NT2/D1 (cell line): ENCODE results near the gene DCHS1.

Experiments
- DNase-seq: peaks from one replicate; pipeline ENCODE4 v3.0.0-alpha.2; 2011; ENCODE audit warnings: low read depth, low spot score
- H3K27me3 ChIP-seq: 2 replicates; pipeline ENCODE4 v1.6.0; 2011; ENCODE audit warnings: mild to moderate bottlenecking; ENCODE audit not compliant: insufficient read length, insufficient read depth
- H3K36me3 ChIP-seq: 2 replicates; pipeline ENCODE4 v1.6.1; 2011; ENCODE audit warnings: mild to moderate bottlenecking, low read length, mixed read lengths; ENCODE audit not compliant: insufficient read depth, insufficient read length
- H3K4me1 ChIP-seq: 2 replicates; pipeline ENCODE4 v1.5.1; 2011; ENCODE audit not compliant: insufficient read depth, insufficient read length
- H3K4me3 ChIP-seq: 2 replicates; pipeline ENCODE4 v1.5.1; 2011; ENCODE audit warnings: low read depth; ENCODE audit not compliant: insufficient read length
- H3K9ac ChIP-seq: 2 replicates; pipeline ENCODE4 v1.6.0; 2011; ENCODE audit warnings: low read depth; ENCODE audit not compliant: insufficient read length
- H3K9me3 ChIP-seq: 2 replicates; pipeline ENCODE4 v1.5.1; 2011; ENCODE audit warnings: mild to moderate bottlenecking, low read length; ENCODE audit not compliant: insufficient read depth
- SUZ12 ChIP-seq: IDR thresholded peaks from 2 replicates; pipeline ENCODE4 v1.6.1; 2011; ENCODE audit not compliant: insufficient read length, insufficient read depth; ENCODE audit errors: extremely low read depth
- YY1 ChIP-seq: IDR thresholded peaks from 2 replicates; pipeline ENCODE4 v1.6.1; 2011; ENCODE audit not compliant: insufficient read length, insufficient read depth
- ZNF274 ChIP-seq: IDR thresholded peaks from 2 replicates; pipeline ENCODE4 v1.6.1; 2011; ENCODE audit warnings: mild to moderate bottlenecking, low read depth, low read length

DCHS1 gene

GRCh38 chr11:6681949-6682348, 26.3 kb upstream of the DCHS1 start:
- TF ChIP-seq YY1 (no peak), ZNF274 (no peak), SUZ12 (no peak)
- peak overlapping the region; percentile 99 for H3K4me3 ChIP-seq
- H3K4me1 ChIP-seq, result no peaks in the 10 kb centered on the region
- peaks cover 5% of the 10 kb centered on the region; the same call in 1 of the 2 replicates for H3K9me3 ChIP-seq
- peaks cover 26% of the 10 kb centered on the region for H3K36me3 ChIP-seq
- no peak for DNase-seq
- no peaks in the 10 kb centered on the region for H3K27me3 ChIP-seq
- H3K9ac ChIP-seq, result peak overlapping the region; percentile 99

GRCh38 chr11:6681505-6681904, 25.9 kb upstream of the DCHS1 start:
- Histone ChIP-seq H3K9ac (no peak overlapping the region), H3K4me1 (no peaks in the 10 kb centered on the region), H3K36me3 (peaks cover 26% of the 10 kb centered on the region), H3K4me3 (no peak overlapping the region), H3K27me3 (no peaks in the 10 kb centered on the region), H3K9me3 (0 out of 2 replicates have a peak, but pooled peaks cover under 1% of the 10 kb centered on the region)
- no peak for TF ChIP-seq SUZ12
- no peak for TF ChIP-seq YY1
- TF ChIP-seq ZNF274, result no peak
- DNase-seq, result no peak

- H3K4me1 ChIP-seq, result no peaks in the 10 kb centered on the region
- H3K9me3 ChIP-seq, result no peaks in the 10 kb centered on the region
- no peak overlapping the region for H3K4me3 ChIP-seq
- peaks cover 20% of the 10 kb centered on the region for H3K36me3 ChIP-seq
- TF ChIP-seq SUZ12 (no peak), ZNF274 (no peak), YY1 (no peak)
- H3K27me3 ChIP-seq, result no peaks in the 10 kb centered on the region
- no peak overlapping the region for H3K9ac ChIP-seq
- DNase-seq, result no peak
Observed at GRCh38 chr11:6677018-6677417, 21.4 kb upstream of the DCHS1 start.

- H3K27me3 ChIP-seq, result no peaks in the 10 kb centered on the region
- H3K4me3 ChIP-seq, result no peak overlapping the region
- H3K4me1 ChIP-seq, result no peaks in the 10 kb centered on the region
- H3K36me3 ChIP-seq, result no peaks in the 10 kb centered on the region
- no peaks in the 10 kb centered on the region for H3K9me3 ChIP-seq
- no peak overlapping the region for H3K9ac ChIP-seq
- no peak for DNase-seq
- TF ChIP-seq ZNF274 (no peak), YY1 (no peak), SUZ12 (no peak)
Observed at GRCh38 chr11:6674862-6675261, 19.3 kb upstream of the DCHS1 start.

- Histone ChIP-seq H3K36me3 (no peaks in the 10 kb centered on the region), H3K9me3 (no peaks in the 10 kb centered on the region), H3K27me3 (no peaks in the 10 kb centered on the region), H3K4me3 (no peak overlapping the region), H3K4me1 (no peaks in the 10 kb centered on the region), H3K9ac (no peak overlapping the region)
- DNase-seq, result no peak
- TF ChIP-seq ZNF274 (no peak), YY1 (no peak), SUZ12 (no peak)
Observed at GRCh38 chr11:6674219-6674597, 18.6 kb upstream of the DCHS1 start.

DNA sequence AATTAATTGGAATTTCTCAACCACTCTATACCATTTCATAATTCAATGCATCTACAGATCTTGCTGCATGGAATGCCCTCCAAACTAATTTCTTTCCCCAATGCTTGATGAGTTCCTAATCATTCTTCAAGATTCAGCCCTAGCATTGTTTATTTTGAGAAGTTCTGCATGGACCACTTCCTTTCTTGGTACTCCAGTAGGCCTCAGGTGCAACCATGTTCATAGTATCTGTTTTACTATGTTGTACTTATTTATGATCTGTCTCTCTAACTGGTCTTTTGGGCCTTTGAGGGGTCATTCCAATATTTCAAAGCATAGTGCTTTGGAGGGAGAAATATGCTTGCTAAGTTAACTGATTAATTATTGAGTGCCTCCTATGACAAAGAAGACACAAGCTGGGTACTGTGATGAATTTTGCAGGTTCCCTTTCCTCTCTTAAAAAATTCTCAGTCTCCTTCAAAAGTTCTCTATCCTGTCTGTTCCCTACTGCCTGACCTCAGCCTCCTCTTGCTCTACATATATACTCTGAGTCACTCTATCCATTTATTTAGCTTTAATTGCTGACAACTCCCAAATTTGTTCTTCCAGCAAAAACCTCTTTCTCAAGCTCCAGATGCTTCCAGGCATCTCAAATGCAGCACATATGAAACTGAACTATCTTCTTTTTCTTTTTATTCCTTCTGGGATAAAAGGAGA, 18.1 kb upstream of the DCHS1 start:
- Histone ChIP-seq H3K4me1 (no peaks in the 10 kb centered on the region), H3K4me3 (no peak overlapping the region), H3K27me3 (no peaks in the 10 kb centered on the region), H3K9me3 (no peaks in the 10 kb centered on the region), H3K9ac (no peak overlapping the region), H3K36me3 (no peaks in the 10 kb centered on the region)
- no peak for DNase-seq
- no peak for TF ChIP-seq SUZ12
- TF ChIP-seq ZNF274, result no peak
- TF ChIP-seq YY1, result no peak

- TF ChIP-seq SUZ12, result no peak
- TF ChIP-seq ZNF274, result no peak
- no peak for TF ChIP-seq YY1
- no peak for DNase-seq
- H3K36me3 ChIP-seq, result no peaks in the 10 kb centered on the region
- H3K4me3 ChIP-seq, result no peak overlapping the region
- no peak overlapping the region for H3K9ac ChIP-seq
- no peaks in the 10 kb centered on the region for H3K4me1 ChIP-seq
- peaks cover 4% of the 10 kb centered on the region; the same call in 1 of the 2 replicates for H3K9me3 ChIP-seq
- no peaks in the 10 kb centered on the region for H3K27me3 ChIP-seq
Observed at GRCh38 chr11:6671991-6672390, 16.4 kb upstream of the DCHS1 start.
